Endothelial cell of umbilical vein (primary cell): ENCODE measurements around the gene TBX15. TPM values are rescaled to one million over a fixed set of nuclear protein-coding genes. Genes with fewer than 3 reads are reported as not detected.

Experiments used
- BruUV-seq: library from RNA; stranded (reverse); fragments of 400-500 nt; replicated peaks from 2 replicates; lab custom pipeline; 2021; lab: Mats Ljungman, UMichigan
- CTCF ChIA-PET: fragments of 300-600, 350-600 bp; sonication (Branson Sonifier 250); formaldehyde crosslinking; loops from one replicate; lab custom pipeline; 2021; ENCODE audit warnings: antibody characterized with exemption, inconsistent platforms; lab: Charles Lee
- POLR2A ChIA-PET: fragments of 300-600, 350-600 bp; sonication (Branson Sonifier 250); formaldehyde crosslinking; loops from one replicate; lab custom pipeline; 2021; ENCODE audit warnings: antibody characterized with exemption, inconsistent platforms; lab: Charles Lee
- DNase-seq: peaks from one replicate; pipeline ENCODE4 v3.0.0-alpha.2; 2011; ENCODE audit warnings: low read depth, low spot score
- FAIRE-seq: peaks from 2 replicates; lab custom pipeline; 2011; peaks lifted over from hg19 to GRCh38; lab: Jason Lieb, UNC
- H2AFZ ChIP-seq: 2 replicates; pipeline ENCODE4 v1.6.0; 2012; ENCODE audit warnings: low read depth, low read length, control low read depth, inconsistent platforms
- H3K27ac ChIP-seq: 2 replicates; pipeline ENCODE4 v1.5.1; 2011; ENCODE audit warnings: low read depth, mild to moderate bottlenecking, control low read depth, low read length, moderate library complexity; ENCODE audit not compliant: insufficient read depth
- H3K27me3 ChIP-seq, 2 experiments: 2 replicates each; pipeline versions ENCODE4 v1.6.0 to v1.6.1; 2011; ENCODE audit warnings: low read length in 2 of 2, mixed read lengths in 1 of 2; ENCODE audit not compliant: control insufficient read depth in 2 of 2, insufficient read depth in 2 of 2
- H3K36me3 ChIP-seq, 2 experiments: 2 replicates in 1 of 2; 3 replicates in 1 of 2; pipeline ENCODE4 v1.5.1; 2011; ENCODE audit warnings: low read length in 2 of 2, mild to moderate bottlenecking in 1 of 2, moderate library complexity in 1 of 2; ENCODE audit not compliant: control insufficient read depth in 2 of 2, insufficient read depth in 2 of 2; ENCODE audit errors: extremely low read depth in 1 of 2
- H3K4me1 ChIP-seq: 3 replicates; pipeline ENCODE4 v1.5.1; 2011; ENCODE audit warnings: mild to moderate bottlenecking, low read length; ENCODE audit not compliant: control insufficient read depth, insufficient read depth; ENCODE audit errors: extremely low read depth
- H3K4me2 ChIP-seq: 2 replicates; pipeline ENCODE4 v1.6.1; 2011; ENCODE audit warnings: low read length, control low read depth, mixed read lengths; ENCODE audit not compliant: insufficient read depth
- H3K4me3 ChIP-seq, 3 experiments: fragments of 200-600 bp in 1 of 3; sonication (generic), shearing (Covaris generic) in 1 of 3; replicated peaks in 1 of 3; 2 replicates each; pipeline ENCODE4 v1.5.1; 2011 to 2016; ENCODE audit warnings: control low read depth in 3 of 3, low read length in 3 of 3, mild to moderate bottlenecking in 2 of 3, inconsistent platforms in 1 of 3, low read depth in 1 of 3, moderate library complexity in 1 of 3; ENCODE audit not compliant: insufficient read depth in 1 of 3
- H3K79me2 ChIP-seq: 2 replicates; pipeline ENCODE4 v1.6.0; 2012; ENCODE audit warnings: low read length, inconsistent platforms; ENCODE audit not compliant: control insufficient read depth, insufficient read depth
- H3K9ac ChIP-seq: replicated peaks from 2 replicates; pipeline ENCODE3; 2011; ENCODE audit warnings: low read length, control low read depth; ENCODE audit not compliant: insufficient read depth; ENCODE audit errors: extremely low read depth
- H3K9me1 ChIP-seq: replicated peaks from 3 replicates; pipeline ENCODE4 v1.6.0; 2011; ENCODE audit warnings: mild to moderate bottlenecking, low read length; ENCODE audit not compliant: control insufficient read depth, insufficient read depth; ENCODE audit errors: extremely low read depth
- H3K9me3 ChIP-seq: replicated peaks from 2 replicates; pipeline ENCODE4 v1.5.1; 2012; ENCODE audit warnings: low read length, inconsistent platforms; ENCODE audit not compliant: control insufficient read depth, insufficient read depth
- H4K20me1 ChIP-seq: replicated peaks from 2 replicates; pipeline ENCODE3; 2011; ENCODE audit warnings: mild to moderate bottlenecking, low read length; ENCODE audit not compliant: control insufficient read depth, insufficient read depth; ENCODE audit errors: extremely low read depth
- EZH2 ChIP-seq: IDR thresholded peaks from 2 replicates; pipeline ENCODE4 v1.6.1; 2012; ENCODE audit warnings: borderline replicate concordance, low read depth, mild to moderate bottlenecking, moderate library complexity, low read length, inconsistent platforms; ENCODE audit not compliant: severe bottlenecking
- FOS ChIP-seq: IDR thresholded peaks from 2 replicates; pipeline ENCODE4 v1.6.1; 2011; ENCODE audit warnings: mild to moderate bottlenecking, low read length, moderate library complexity, borderline replicate concordance; ENCODE audit not compliant: insufficient read depth
- GATA2 ChIP-seq: IDR thresholded peaks from 2 replicates; pipeline ENCODE4 v1.7.0; 2011; ENCODE audit warnings: low read depth, mild to moderate bottlenecking, moderate library complexity, mixed read lengths, low read length; ENCODE audit not compliant: insufficient read length, insufficient read depth
- JUN ChIP-seq: IDR thresholded peaks from 2 replicates; pipeline ENCODE4 v1.6.1; 2011; ENCODE audit warnings: borderline replicate concordance, low read depth; ENCODE audit not compliant: insufficient read length, insufficient read depth
- MYC ChIP-seq: IDR thresholded peaks from one replicate; pipeline ENCODE4 v1.6.1; 2011; ENCODE audit warnings: mild to moderate bottlenecking, low read depth, low read length
- POLR2A ChIP-seq: IDR thresholded peaks from 2 replicates; pipeline ENCODE4 v1.6.1; 2012; ENCODE audit warnings: low read depth, mild to moderate bottlenecking, control low read depth, low read length
- POLR2AphosphoS5 ChIP-seq: IDR thresholded peaks from 2 replicates; pipeline ENCODE4 v1.6.1; 2012; ENCODE audit warnings: low read depth, mild to moderate bottlenecking, control low read depth, low read length, moderate library complexity; ENCODE audit not compliant: insufficient read depth
- dilution Hi-C: fragments of 300-500 bp; cut with MboI; formaldehyde crosslinking; loops from one replicate; pipeline ENCODE4 v1.15.0; 2019; ENCODE audit warnings: low sequenced_read_pairs; ENCODE audit not compliant: extremely low pct_ligation_motif_present
- intact Hi-C: fragments of 100-400 bp; cut with micrococcal nuclease; formaldehyde crosslinking; loops from one replicate; pipeline ENCODE4 v1.10.0; 2022
- polyA plus RNA-seq, 4 experiments: library from polyadenylated mRNA; depleted of rRNA in 3 of 4; stranded (reverse) in 3 of 4; unstranded in 1 of 4; fragments of >200 nt; gene quantifications; 2 replicates each; pipeline versions ENCODE4 v1.2.1 to v1.2.3, GENCODE V29; 2011 to 2012; ENCODE audit warnings: missing spikeins in 1 of 4
- total RNA-seq: library from RNA; stranded (reverse); gene quantifications from 2 replicates; pipeline ENCODE4 v1.2.3, GENCODE V29; 2021
- TF ChIP-seq, protein P1 (sequence below): IDR thresholded peaks from 2 replicates; pipeline ENCODE4 v1.6.1; 2011; ENCODE audit not compliant: insufficient read depth, insufficient read length
- TF ChIP-seq, protein P2 (sequence below), 2 donors: IDR thresholded peaks; 1 replicate in 1 of 2; 2 replicates in 1 of 2; pipeline ENCODE4 v1.5.1; 2011; ENCODE audit warnings: low read length in 2 of 2, mild to moderate bottlenecking in 2 of 2, moderate library complexity in 2 of 2, control low read depth in 1 of 2, inconsistent platforms in 1 of 2, low read depth in 1 of 2; ENCODE audit not compliant: insufficient read depth in 1 of 2; ENCODE audit errors: extremely low read depth in 1 of 2

Gene TBX15
- total and polyA plus RNA-seq, 2 donors (not counting 3 experiments of a cell fraction or from before 2014, with no cell fraction given): 0.01 TPM; not detected in 1

DNA sequence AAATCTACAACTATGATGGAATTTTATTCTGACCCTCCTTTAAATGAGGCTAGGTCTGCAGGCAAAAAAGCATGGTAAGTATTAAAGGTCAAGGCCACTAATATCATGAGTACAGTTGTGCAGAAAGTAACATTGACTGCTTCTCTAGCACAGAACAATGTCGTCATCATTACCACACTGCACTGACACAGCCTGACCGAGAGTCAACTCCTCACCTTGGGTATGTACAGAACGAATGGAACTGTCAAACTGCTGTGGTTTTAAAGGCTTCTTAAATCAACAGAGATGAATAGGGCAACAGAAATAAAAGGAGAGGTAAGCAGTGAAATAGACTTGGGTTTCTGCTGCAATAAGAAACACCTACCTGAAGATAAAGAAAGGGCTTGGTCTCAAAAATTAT lies 88.8 kb downstream of the TBX15 start:
- Histone ChIP-seq H3K79me2 (no peaks in the 10 kb centered on the region), H2AFZ (no peak overlapping the region), H4K20me1 (no peaks in the 10 kb centered on the region), H3K9ac (no peak overlapping the region), H3K27me3 (no peaks in the 10 kb centered on the region), H3K27ac (no peak overlapping the region), H3K4me2 (no peak overlapping the region), H3K9me1 (no peaks in the 10 kb centered on the region), H3K9me3 (no peaks in the 10 kb centered on the region), H3K36me3 (no peaks in the 10 kb centered on the region), H3K4me1 (no peaks in the 10 kb centered on the region), H3K4me3 (no peak overlapping the region)
- intact Hi-C loops (no loop called here), dilution Hi-C loops (no loop called here)
- ChIA-PET CTCF (no interaction called here), POLR2A (no interaction called here)
- no TSS peak for BruUV-seq
- FAIRE-seq: no peak
- no peak for DNase-seq
- TF ChIP-seq FOS: no peak
- TF ChIP-seq, protein P1, sequence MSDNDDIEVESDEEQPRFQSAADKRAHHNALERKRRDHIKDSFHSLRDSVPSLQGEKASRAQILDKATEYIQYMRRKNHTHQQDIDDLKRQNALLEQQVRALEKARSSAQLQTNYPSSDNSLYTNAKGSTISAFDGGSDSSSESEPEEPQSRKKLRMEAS: no peak

DNA sequence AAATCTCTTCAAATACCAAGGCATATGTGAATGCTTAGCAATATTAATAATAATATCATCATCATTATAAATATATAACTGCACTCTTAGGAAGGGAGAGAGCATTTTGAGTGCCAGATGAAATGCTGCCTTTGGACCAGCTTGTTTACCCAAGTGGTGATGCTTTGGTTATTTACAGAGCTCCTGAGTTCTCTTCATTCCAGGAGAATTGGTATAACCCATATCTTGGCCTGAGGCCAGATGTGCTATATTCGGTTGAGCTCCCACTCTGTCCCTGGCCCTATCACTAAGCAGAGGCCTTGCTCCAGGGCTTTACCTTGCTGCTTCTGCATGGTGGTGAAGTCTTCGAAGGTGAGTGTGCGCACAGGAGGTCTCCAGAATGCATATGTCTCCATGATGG lies 89.4 kb downstream of the TBX15 start:
- DNase-seq (no peak), FAIRE-seq (no peak)
- H3K9ac ChIP-seq: no peak overlapping the region
- no peak for TF ChIP-seq GATA2
- TF ChIP-seq EZH2: no peak
- TF ChIP-seq MYC: no peak
- no peak for TF ChIP-seq FOS
- TF ChIP-seq POLR2AphosphoS5: no peak
- TF ChIP-seq, protein P1: no peak
- no peak for TF ChIP-seq JUN
- TF ChIP-seq POLR2A: no peak
- TF ChIP-seq, protein P2, sequence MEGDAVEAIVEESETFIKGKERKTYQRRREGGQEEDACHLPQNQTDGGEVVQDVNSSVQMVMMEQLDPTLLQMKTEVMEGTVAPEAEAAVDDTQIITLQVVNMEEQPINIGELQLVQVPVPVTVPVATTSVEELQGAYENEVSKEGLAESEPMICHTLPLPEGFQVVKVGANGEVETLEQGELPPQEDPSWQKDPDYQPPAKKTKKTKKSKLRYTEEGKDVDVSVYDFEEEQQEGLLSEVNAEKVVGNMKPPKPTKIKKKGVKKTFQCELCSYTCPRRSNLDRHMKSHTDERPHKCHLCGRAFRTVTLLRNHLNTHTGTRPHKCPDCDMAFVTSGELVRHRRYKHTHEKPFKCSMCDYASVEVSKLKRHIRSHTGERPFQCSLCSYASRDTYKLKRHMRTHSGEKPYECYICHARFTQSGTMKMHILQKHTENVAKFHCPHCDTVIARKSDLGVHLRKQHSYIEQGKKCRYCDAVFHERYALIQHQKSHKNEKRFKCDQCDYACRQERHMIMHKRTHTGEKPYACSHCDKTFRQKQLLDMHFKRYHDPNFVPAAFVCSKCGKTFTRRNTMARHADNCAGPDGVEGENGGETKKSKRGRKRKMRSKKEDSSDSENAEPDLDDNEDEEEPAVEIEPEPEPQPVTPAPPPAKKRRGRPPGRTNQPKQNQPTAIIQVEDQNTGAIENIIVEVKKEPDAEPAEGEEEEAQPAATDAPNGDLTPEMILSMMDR (IDR thresholded peaks at IDR 0.05; ENCODE audit: extremely low read depth in 1 of 2, insufficient read depth in 1 of 2, low read depth in 1 of 2, low read length in 2 of 2): no peak
- H3K4me1 ChIP-seq: no peaks in the 10 kb centered on the region
- dilution Hi-C loops (no loop called here), intact Hi-C loops (no loop called here)
- no peak overlapping the region for H3K4me3 ChIP-seq
- no peaks in the 10 kb centered on the region for H4K20me1 ChIP-seq
- H3K4me2 ChIP-seq: no peak overlapping the region
- H3K27me3 ChIP-seq: no peaks in the 10 kb centered on the region
- H3K9me3 ChIP-seq: no peaks in the 10 kb centered on the region
- H3K79me2 ChIP-seq: no peaks in the 10 kb centered on the region
- H2AFZ ChIP-seq: no peak overlapping the region
- no peaks in the 10 kb centered on the region for H3K36me3 ChIP-seq
- ChIA-PET POLR2A (no interaction called here), CTCF (no interaction called here)
- H3K9me1 ChIP-seq: no peaks in the 10 kb centered on the region
- no peak overlapping the region for H3K27ac ChIP-seq
- no TSS peak for BruUV-seq
